K562 (cell line): ENCODE data around the gene SPCS3. TPM values are rescaled to one million over a fixed set of nuclear protein-coding genes. Genes with fewer than 3 reads are reported as not detected.

Source experiments
- ATAC-seq: fragments of 200-7000 bp; cut with Tn5 transposase; 3 replicates; pipeline ENCODE4 v1.9.1; 2020; ENCODE audit warnings: moderate library complexity
- BruUV-seq: library from RNA; stranded (reverse); fragments of 400-500 nt; replicated peaks from 2 replicates; lab custom pipeline; 2021; lab: Mats Ljungman, UMichigan
- CTCF ChIA-PET: fragments of 300-600 bp; formaldehyde crosslinking; extraction: SDS; loops from one replicate; lab custom pipeline; 2021; ENCODE audit warnings: low intra/inter-chr PET ratio; lab: Yijun Ruan, JAX
- POLR2A ChIA-PET: fragments of 300-600, 350-650 bp; sonication (Branson Sonifier 250); formaldehyde crosslinking; extraction: SDS; loops from one replicate; lab custom pipeline; 2021; ENCODE audit warnings: antibody characterized with exemption, inconsistent platforms; lab: Yijun Ruan, JAX
- DNase-seq, 4 experiments: peaks; one replicate each; pipeline versions ENCODE4 v3.0.0 to v3.0.0-alpha.2; 2011 to 2018; ENCODE audit warnings: low spot score in 3 of 4, mixed read lengths in 3 of 4; ENCODE audit errors: extremely low read depth in 1 of 4
- FAIRE-seq: peaks from 2 replicates; lab custom pipeline; 2011; peaks lifted over from hg19 to GRCh38; lab: Jason Lieb, UNC
- H2AFZ ChIP-seq: 2 replicates; pipeline ENCODE4 v1.6.0; 2011; ENCODE audit warnings: low read depth, low read length, control low read depth, inconsistent platforms
- H3K27ac ChIP-seq: fragments of 200-600 bp; 3 replicates; pipeline ENCODE4 v1.8.0; 2011; ENCODE audit warnings: low read depth, mild to moderate bottlenecking, control low read depth, inconsistent platforms, low read length, moderate library complexity, mixed read lengths; ENCODE audit errors: extremely low read depth
- H3K27me3 ChIP-seq, 2 experiments: fragments of 300-600 bp in 1 of 2; 2 replicates in 1 of 2; 3 replicates in 1 of 2; pipeline versions ENCODE4 v1.6.0 to v1.8.0; 2011; ENCODE audit warnings: inconsistent platforms in 2 of 2, low read length in 2 of 2, mild to moderate bottlenecking in 1 of 2, mixed read lengths in 1 of 2, moderate library complexity in 1 of 2; ENCODE audit not compliant: control insufficient read depth in 2 of 2, insufficient read depth in 2 of 2
- H3K36me3 ChIP-seq: fragments of 300-600 bp; 3 replicates; pipeline ENCODE4 v1.8.0; 2011; ENCODE audit warnings: mild to moderate bottlenecking, low read length, inconsistent platforms; ENCODE audit not compliant: control insufficient read depth, insufficient read depth
- H3K4me1 ChIP-seq, 2 experiments: fragments of 200-600 bp in 1 of 2; replicated peaks in 1 of 2; 2 replicates in 1 of 2; 3 replicates in 1 of 2; pipeline versions ENCODE4 v1.5.1 to v1.8.0; 2011; ENCODE audit warnings: inconsistent platforms in 2 of 2, low read length in 2 of 2, mild to moderate bottlenecking in 1 of 2, mixed read lengths in 1 of 2, moderate library complexity in 1 of 2; ENCODE audit not compliant: control insufficient read depth in 2 of 2, insufficient read depth in 2 of 2
- H3K4me2 ChIP-seq: 2 replicates; pipeline ENCODE4 v1.6.1; 2011; ENCODE audit warnings: low read length, control low read depth, inconsistent platforms, mixed read lengths; ENCODE audit not compliant: insufficient read depth
- H3K4me3 ChIP-seq: fragments of 200-600 bp; sonication (generic), shearing (Covaris generic); 2 replicates; pipeline ENCODE4 v1.5.1; 2016; ENCODE audit warnings: control low read depth, inconsistent platforms
- H3K79me2 ChIP-seq: fragments of 200-600 bp; 3 replicates; pipeline ENCODE4 v1.8.0; 2011; ENCODE audit warnings: low read length, inconsistent platforms; ENCODE audit not compliant: control insufficient read depth, insufficient read depth
- H3K9ac ChIP-seq, 2 experiments: 2 replicates each; pipeline versions ENCODE4 v1.6.0 to v1.6.1; 2011; ENCODE audit warnings: low read depth in 2 of 2, low read length in 2 of 2, control low read depth in 1 of 2, inconsistent platforms in 1 of 2, mild to moderate bottlenecking in 1 of 2, mixed read lengths in 1 of 2; ENCODE audit not compliant: insufficient read depth in 1 of 2
- H3K9me1 ChIP-seq: one replicate; pipeline ENCODE4 v1.6.0; 2011; ENCODE audit warnings: inconsistent platforms, mild to moderate bottlenecking, low read length, moderate library complexity; ENCODE audit not compliant: control insufficient read depth, insufficient read depth
- H3K9me3 ChIP-seq: replicated peaks from 2 replicates; pipeline ENCODE4 v1.5.1; 2011; ENCODE audit warnings: low read depth, low read length, inconsistent platforms; ENCODE audit not compliant: control insufficient read depth, insufficient read depth
- H4K20me1 ChIP-seq: replicated peaks from 2 replicates; pipeline ENCODE4 v1.6.1; 2011; ENCODE audit warnings: low read length, inconsistent platforms, mixed read lengths; ENCODE audit not compliant: control insufficient read depth, insufficient read depth
- CBX2 ChIP-seq: fragments of 200-600 bp; sonication (generic); IDR thresholded peaks from one replicate; pipeline ENCODE4 v1.6.1; 2012; ENCODE audit warnings: mild to moderate bottlenecking, low read length, inconsistent platforms; ENCODE audit not compliant: insufficient read depth, poor library complexity, severe bottlenecking
- CHCHD3 ChIP-seq: fragments of 250-450 bp; sonication (Bioruptor Pico); IDR thresholded peaks from 2 replicates; pipeline ENCODE4 v2.1.2; 2022; ENCODE audit warnings: mild to moderate bottlenecking
- CTCF ChIP-seq, 3 experiments: IDR thresholded peaks in 2 of 3; conservative IDR thresholded peaks in 1 of 3; 2 replicates each; pipeline ENCODE4 v1.5.1; 2011 to 2012; ENCODE audit warnings: low read length in 3 of 3, mild to moderate bottlenecking in 3 of 3, control low read depth in 2 of 3, improper control_type of control experiment in 1 of 3, inconsistent platforms in 1 of 3, low read depth in 1 of 3, mixed read lengths in 1 of 3, moderate library complexity in 1 of 3; ENCODE audit not compliant: insufficient read depth in 2 of 3
- ELF2 ChIP-seq: fragments of 250-450 bp; sonication (Bioruptor Pico); IDR thresholded peaks from 2 replicates; pipeline ENCODE4 v1.5.0; 2021; ENCODE audit warnings: mild to moderate bottlenecking
- EP300 ChIP-seq: IDR thresholded peaks from 2 replicates; pipeline ENCODE4 v1.6.1; 2012; ENCODE audit warnings: low read length, improper control_type of control experiment
- HEY1 ChIP-seq: fragments of 250-450 bp; sonication (Bioruptor Pico); IDR thresholded peaks from 2 replicates; pipeline ENCODE4 v1.5.0; 2020; ENCODE audit warnings: mild to moderate bottlenecking, moderate library complexity, borderline replicate concordance
- HIVEP1 ChIP-seq: fragments of 250-450 bp; sonication (Bioruptor Pico); IDR thresholded peaks from 2 replicates; pipeline ENCODE4 v1.4.0; 2020; ENCODE audit warnings: mild to moderate bottlenecking
- HMBOX1 ChIP-seq: sonication (generic); IDR thresholded peaks from 2 replicates; pipeline ENCODE4 v1.6.1; 2016
- HNRNPL ChIP-seq: fragments of 200-400 bp; formaldehyde crosslinking; IDR thresholded peaks from 2 replicates; pipeline ENCODE4 v1.6.1; 2017; ENCODE audit warnings: low read depth, mild to moderate bottlenecking, low read length
- HNRNPUL1 ChIP-seq: fragments of 200-400 bp; formaldehyde crosslinking; IDR thresholded peaks from 2 replicates; pipeline ENCODE4 v1.6.1; 2017; ENCODE audit warnings: low read length
- IRF1 ChIP-seq: sonication (generic); formaldehyde crosslinking; IDR thresholded peaks from 2 replicates; pipeline ENCODE4 v1.8.0; 2022; ENCODE audit warnings: missing genetic modification reagents, mild to moderate bottlenecking, borderline replicate concordance
- NBN ChIP-seq: fragments of 450-650 bp; IDR thresholded peaks from 2 replicates; pipeline ENCODE4 v1.6.1; 2016; ENCODE audit warnings: low read depth, mild to moderate bottlenecking
- NFE2L1 ChIP-seq: fragments of 450-650 bp; IDR thresholded peaks from 2 replicates; pipeline ENCODE4 v1.6.1; 2016; ENCODE audit warnings: missing genetic modification characterization, low read depth, mild to moderate bottlenecking, missing compliant biosample characterization, moderate library complexity, borderline replicate concordance
- NFXL1 ChIP-seq: fragments of 450-650 bp; formaldehyde crosslinking; IDR thresholded peaks from 2 replicates; pipeline ENCODE4 v1.4.0; 2021; ENCODE audit warnings: mild to moderate bottlenecking
- NUFIP1 ChIP-seq: fragments of 450-650 bp; IDR thresholded peaks from 2 replicates; pipeline ENCODE4 v1.6.1; 2018; ENCODE audit not compliant: partially characterized antibody
- RAD21 ChIP-seq, 2 experiments: fragments of 250-450 bp in 1 of 2; fragments of 450-650 bp in 1 of 2; sonication (Bioruptor Pico) in 1 of 2; formaldehyde crosslinking in 1 of 2; IDR thresholded peaks in 1 of 2; conservative IDR thresholded peaks in 1 of 2; 2 replicates each; pipeline versions ENCODE4 v1.4.0 to v1.8.0; 2020 to 2022; ENCODE audit warnings: mild to moderate bottlenecking in 2 of 2, moderate library complexity in 1 of 2
- RBM34 ChIP-seq: fragments of 200-400 bp; formaldehyde crosslinking; IDR thresholded peaks from 2 replicates; pipeline ENCODE4 v1.6.1; 2018; ENCODE audit warnings: low read length, borderline replicate concordance; ENCODE audit not compliant: insufficient read depth
- SETDB1 ChIP-seq: IDR thresholded peaks from one replicate; pipeline ENCODE4 v1.6.1; 2012; ENCODE audit warnings: low read length, control low read depth, inconsistent platforms
- SUPT5H ChIP-seq: fragments of 450-650 bp; IDR thresholded peaks from 2 replicates; pipeline ENCODE4 v1.6.1; 2016
- ZNF232 ChIP-seq: sonication (generic); formaldehyde crosslinking; IDR thresholded peaks from 2 replicates; pipeline ENCODE4 v1.8.0; 2022; ENCODE audit warnings: mild to moderate bottlenecking, missing genetic modification reagents
- ZNF354B ChIP-seq: fragments of 250-450 bp; sonication (Bioruptor Pico); IDR thresholded peaks from 2 replicates; pipeline ENCODE4 v1.4.0; 2020
- ZNF57 ChIP-seq: fragments of 450-650 bp; formaldehyde crosslinking; IDR thresholded peaks from 2 replicates; pipeline ENCODE4 v1.4.0; 2020; ENCODE audit warnings: mild to moderate bottlenecking, moderate library complexity
- ZNF75A ChIP-seq: fragments of 450-650 bp; formaldehyde crosslinking; IDR thresholded peaks from 2 replicates; pipeline ENCODE4 v1.4.0; 2020; ENCODE audit warnings: mild to moderate bottlenecking
- in situ Hi-C: fragments of 300-500 bp; cut with MboI; formaldehyde crosslinking; loops from 4 replicates; pipeline ENCODE4 v1.15.0; 2018; ENCODE audit warnings: inconsistent platforms, mixed read lengths
- intact Hi-C: fragments of 100-400 bp; cut with micrococcal nuclease; formaldehyde crosslinking; loops from 2 replicates; pipeline ENCODE4 v1.14.2; 2022
- polyA plus RNA-seq, 8 experiments: library from polyadenylated mRNA; depleted of rRNA in 4 of 8; stranded (reverse) in 5 of 8; unstranded in 3 of 8; fragments of >200 nt; fragmentation: Nextera tagmentation in 2 of 8; fragmentation: Illumina TruSeq in 1 of 8; extraction: Ambion mirVana in 2 of 8; extraction: Trizol in 1 of 8; gene quantifications; 2 replicates each; pipeline versions ENCODE4 v1.2.1 to v1.2.3, GENCODE V29; 2011 to 2014; ENCODE audit warnings: inconsistent platforms in 1 of 8, missing spikeins in 1 of 8
- total RNA-seq, 7 experiments: library from RNA; depleted of rRNA in 6 of 7; stranded (reverse); fragments of >200 nt in 6 of 7; fragmentation: Illumina TruSeq in 2 of 7; extraction: Trizol in 2 of 7; gene quantifications; 2 replicates each; pipeline versions ENCODE4 v1.2.1 to v1.2.3, GENCODE V29; 2011 to 2021; ENCODE audit warnings: low replicate concordance in 1 of 7

SPCS3 gene
- total and polyA plus RNA-seq, 9 of the 15 experiments (the other 6 are each of a cell fraction or from before 2014, with no cell fraction given), result 64.6 to 196 (median 85.4) TPM

GRCh38 chr4:176377780-176378179 lies 58.0 kb downstream of the SPCS3 start:
- Histone ChIP-seq H3K4me3 (no peak overlapping the region), H3K79me2 (no peaks in the 10 kb centered on the region), H3K36me3 (no peaks in the 10 kb centered on the region), H3K9me3 (no peaks in the 10 kb centered on the region), H3K27me3 (no peaks in the 10 kb centered on the region), H3K9ac (no peak overlapping the region), H4K20me1 (no peaks in the 10 kb centered on the region), H3K4me1 (no peaks in the 10 kb centered on the region), H2AFZ (no peak overlapping the region), H3K4me2 (no peak overlapping the region), H3K27ac (no peak overlapping the region), H3K9me1 (no peaks in the 10 kb centered on the region)
- peak in 1 of 4 experiments; percentile 3 for DNase-seq
- in situ Hi-C loops, result no loop called here
- FAIRE-seq, result peak; percentile 61
- peak; percentile 72 for ATAC-seq
- CTCF ChIA-PET, result interaction anchor here (1.1 kb wide), 1 partner anchor 962 kb away, joined by 3 read pairs; no protein-coding TSS in a partner anchor
- intact Hi-C loops, result loop anchor here (10.0 kb wide), 1 partner anchor 867 kb away; no protein-coding TSS in a partner anchor
- POLR2A ChIA-PET, result no interaction called here
- BruUV-seq, result no TSS peak
- TF ChIP-seq RBM34 (no peak), SETDB1 (no peak), HMBOX1 (no peak), NFXL1 (no peak), ZNF354B (CRISPR knock-in tag) (no peak), RAD21 (CRISPR knock-in tag; conservative IDR thresholded peaks at IDR 0.05 in 1 of 2, IDR thresholded peaks at IDR 0.05 in 1 of 2) (peak; percentile 30 to 62; a peak in 3 of 4 replicates), EP300 (no peak), IRF1 (no peak), CTCF (IDR thresholded peaks at IDR 0.05 in 2 of 3, conservative IDR thresholded peaks at IDR 0.05 in 1 of 3; ENCODE audit: insufficient read depth in 2 of 3, low read depth in 1 of 3, low read length in 3 of 3) (peak in 1 of 3 experiments; percentile 38; a peak in 2 of 6 replicates), HNRNPL (no peak), HEY1 (CRISPR knock-in tag) (no peak), CBX2 (no peak), ZNF75A (CRISPR knock-in tag) (no peak), NFE2L1 (tag) (no peak), HNRNPUL1 (no peak), NBN (no peak), ZNF232 (CRISPR knock-in tag) (no peak), ELF2 (CRISPR knock-in tag) (no peak), ZNF57 (no peak), NUFIP1 (no peak), CHCHD3 (CRISPR knock-in tag) (no peak), SUPT5H (no peak), HIVEP1 (no peak)
